ENCODE measurements around the gene HDAC4.

- TF ChIP-seq CTCF (IDR thresholded peaks at IDR 0.05): no peak
- no peak for TF ChIP-seq POLR2A (IDR thresholded peaks at IDR 0.05)
These were observed 304.0 kb downstream of the HDAC4 start for GRCh38 chr2:239096676-239097427.
